ENCODE results near the gene GOT1. TPM values are rescaled to one million over a fixed set of nuclear protein-coding genes. Genes with fewer than 3 reads are reported as not detected.

The GOT1 gene
- total RNA-seq, 4 donors from 2014 or later = 45.8 to 65.1 (median 51.0) TPM

DNA sequence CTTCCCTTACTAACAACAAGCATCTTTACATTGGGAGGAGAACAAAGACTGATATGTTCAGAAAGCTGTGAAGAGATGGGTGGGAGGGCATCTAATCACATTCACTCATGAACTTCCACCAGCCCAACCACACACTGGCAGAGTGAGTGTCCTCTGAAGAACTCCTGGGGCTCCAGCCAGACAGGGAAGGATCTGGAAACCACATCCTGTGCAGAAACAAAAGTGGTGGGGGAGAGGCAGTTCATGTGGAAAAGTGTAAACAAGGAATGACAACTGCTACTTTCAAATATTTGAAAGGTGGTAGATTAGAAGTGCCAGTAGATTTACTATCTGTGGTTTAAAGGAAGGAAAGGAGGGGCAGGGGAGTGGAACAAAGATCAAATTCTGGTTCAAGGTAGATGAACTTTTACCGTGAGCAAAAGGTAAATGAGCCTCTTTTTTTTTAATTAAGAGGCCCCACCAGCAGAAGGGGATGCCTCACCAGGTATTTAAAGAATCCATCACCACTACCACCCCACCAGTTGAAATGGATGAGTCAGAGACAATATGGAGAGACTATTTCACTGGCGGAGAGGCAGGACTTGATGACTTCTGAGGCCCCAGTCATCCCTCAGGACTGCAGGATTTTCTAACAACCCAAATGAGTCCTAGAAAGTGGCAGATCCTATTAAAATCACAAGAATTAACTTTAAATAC, 34.5 kb downstream of the GOT1 start:
- Histone ChIP-seq H3K27ac (no peak overlapping the region), H3K36me3 (peaks cover 0 to 61% (median 5%) of the 10 kb centered on the region in 3 donors), H3K27me3 (no peaks in the 10 kb centered on the region), H3K4me1 (peaks cover 0 to 24% (median 3%) of the 10 kb centered on the region in 3 donors), H3K9me3 (no peaks in the 10 kb centered on the region), H3K4me3 (no peak overlapping the region)
- intact Hi-C loops (cut with DNase I) = loop anchor here (10.0 kb wide), 1 partner anchor 219 kb away; no protein-coding TSS in a partner anchor
- 68 to 71% methylated on average over 2 of the region's 2 CpGs for WGBS, 2 donors
- no peak for DNase-seq
- TF ChIP-seq POLR2A (IDR thresholded peaks at IDR 0.05) = no peak
- TF ChIP-seq, protein P1, sequence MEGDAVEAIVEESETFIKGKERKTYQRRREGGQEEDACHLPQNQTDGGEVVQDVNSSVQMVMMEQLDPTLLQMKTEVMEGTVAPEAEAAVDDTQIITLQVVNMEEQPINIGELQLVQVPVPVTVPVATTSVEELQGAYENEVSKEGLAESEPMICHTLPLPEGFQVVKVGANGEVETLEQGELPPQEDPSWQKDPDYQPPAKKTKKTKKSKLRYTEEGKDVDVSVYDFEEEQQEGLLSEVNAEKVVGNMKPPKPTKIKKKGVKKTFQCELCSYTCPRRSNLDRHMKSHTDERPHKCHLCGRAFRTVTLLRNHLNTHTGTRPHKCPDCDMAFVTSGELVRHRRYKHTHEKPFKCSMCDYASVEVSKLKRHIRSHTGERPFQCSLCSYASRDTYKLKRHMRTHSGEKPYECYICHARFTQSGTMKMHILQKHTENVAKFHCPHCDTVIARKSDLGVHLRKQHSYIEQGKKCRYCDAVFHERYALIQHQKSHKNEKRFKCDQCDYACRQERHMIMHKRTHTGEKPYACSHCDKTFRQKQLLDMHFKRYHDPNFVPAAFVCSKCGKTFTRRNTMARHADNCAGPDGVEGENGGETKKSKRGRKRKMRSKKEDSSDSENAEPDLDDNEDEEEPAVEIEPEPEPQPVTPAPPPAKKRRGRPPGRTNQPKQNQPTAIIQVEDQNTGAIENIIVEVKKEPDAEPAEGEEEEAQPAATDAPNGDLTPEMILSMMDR (IDR thresholded peaks at IDR 0.05) = no peak

DNA sequence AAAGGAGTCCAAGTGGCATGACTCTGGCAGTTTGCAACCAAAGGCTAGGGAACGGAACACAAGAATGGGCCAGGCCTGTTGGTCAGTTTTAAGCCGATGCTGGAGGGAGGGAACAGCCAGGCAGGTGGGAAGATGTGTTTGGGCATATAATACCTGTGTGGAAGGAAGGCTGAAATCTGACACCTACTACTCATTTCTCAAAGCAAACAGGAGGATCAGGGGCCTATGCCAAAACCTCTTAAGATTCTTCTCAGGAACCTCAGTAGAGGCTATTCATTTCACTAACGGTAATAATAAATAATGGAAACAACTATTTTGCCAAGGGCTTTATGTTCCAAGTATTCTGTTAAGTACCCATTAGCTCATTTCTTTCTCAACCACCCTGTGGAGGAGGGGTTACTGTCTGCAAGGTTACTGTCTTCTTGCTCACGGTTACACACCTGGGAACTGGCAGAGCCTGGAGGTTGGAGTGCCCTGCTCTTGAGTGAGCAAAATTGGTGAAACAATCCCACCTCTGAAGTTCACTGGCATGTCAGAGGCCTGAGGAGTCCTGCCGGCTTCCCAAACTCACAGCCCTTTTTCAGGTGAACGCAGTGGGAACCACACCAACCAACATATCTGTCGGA, 35.5 kb downstream of the GOT1 start:
- TF ChIP-seq POLR2A (IDR thresholded peaks at IDR 0.05) = no peak
- TF ChIP-seq, protein P1 (IDR thresholded peaks at IDR 0.05) = no peak
- Histone ChIP-seq H3K4me3 (no peak overlapping the region), H3K27me3 (no peaks in the 10 kb centered on the region), H3K9me3 (no peaks in the 10 kb centered on the region), H3K27ac (no peak overlapping the region), H3K4me1 (peaks cover 0 to 24% (median 3%) of the 10 kb centered on the region in 3 donors), H3K36me3 (peaks cover 0 to 51% (median 4%) of the 10 kb centered on the region in 3 donors)
- no peak for DNase-seq
- intact Hi-C loops (cut with DNase I) = loop anchor here (10.0 kb wide), 1 partner anchor 220 kb away; no protein-coding TSS in a partner anchor
- WGBS, 2 donors = 62 to 66% methylated on average over 7 of the region's 7 CpGs

DNA sequence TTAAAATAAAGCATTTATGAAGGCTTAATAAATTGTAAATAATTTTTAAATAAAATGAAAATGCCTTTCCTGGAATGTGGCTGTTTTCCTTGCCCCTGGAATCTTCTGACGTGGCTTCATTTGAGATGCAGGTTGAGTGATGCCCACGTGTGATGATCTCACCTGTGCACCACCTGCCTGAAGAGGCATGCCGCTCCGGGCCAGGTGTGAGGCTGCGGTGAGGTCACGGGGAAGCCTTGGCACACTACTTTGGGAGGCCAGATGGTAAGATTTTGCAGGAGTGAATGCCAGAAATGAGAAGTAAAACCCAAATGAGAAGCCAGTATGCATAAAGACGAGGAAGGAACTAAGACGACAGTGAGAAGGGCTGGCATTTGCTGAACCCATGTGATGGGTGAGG, 36.2 kb downstream of the GOT1 start:
- intact Hi-C loops (cut with DNase I) = loop anchor here (10.0 kb wide), 1 partner anchor 221 kb away; no protein-coding TSS in a partner anchor
- H3K4me3 ChIP-seq = no peak overlapping the region
- H3K36me3 ChIP-seq = peaks cover 0 to 45% (median 0%) of the 10 kb centered on the region in 3 donors
- H3K27me3 ChIP-seq = no peaks in the 10 kb centered on the region
- H3K4me1 ChIP-seq = peaks cover 0 to 24% (median 3%) of the 10 kb centered on the region in 3 donors
- 31 to 47% methylated on average over 8 of the region's 8 CpGs for WGBS, 2 donors
- TF ChIP-seq, protein P1 (IDR thresholded peaks at IDR 0.05) = no peak
- no peak for TF ChIP-seq POLR2A (IDR thresholded peaks at IDR 0.05)
- H3K9me3 ChIP-seq = no peaks in the 10 kb centered on the region
- DNase-seq = no peak
- no peak overlapping the region for H3K27ac ChIP-seq

DNA sequence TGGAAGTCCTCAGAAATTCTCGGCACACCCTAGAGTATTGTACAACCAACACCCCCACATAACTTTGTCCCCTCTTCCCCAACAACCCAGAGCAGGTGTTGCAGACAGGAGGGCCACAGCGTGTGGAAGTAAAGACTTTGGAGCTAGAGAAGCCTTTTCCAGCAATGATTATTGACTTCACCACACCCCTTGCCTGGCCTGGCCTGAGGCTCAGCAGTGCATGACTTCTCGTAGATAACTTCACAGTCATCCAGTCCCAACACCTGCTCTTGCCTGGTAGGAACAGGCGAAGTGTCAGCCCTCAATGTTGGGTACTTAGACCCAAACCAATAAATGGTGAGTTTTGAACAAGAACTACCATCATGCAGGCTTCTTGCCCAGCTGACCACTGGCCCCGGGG, 36.7 kb downstream of the GOT1 start:
- DNase-seq = no peak
- peaks cover 0 to 24% (median 3%) of the 10 kb centered on the region in 3 donors for H3K4me1 ChIP-seq
- intact Hi-C loops (cut with DNase I) = loop anchor here (10.0 kb wide), 1 partner anchor 221 kb away; no protein-coding TSS in a partner anchor
- 87 to 92% methylated on average over 3 to 4 of the region's 5 CpGs for WGBS, 2 donors
- no peak for TF ChIP-seq POLR2A (IDR thresholded peaks at IDR 0.05)
- TF ChIP-seq, protein P1 (IDR thresholded peaks at IDR 0.05) = no peak
- H3K27ac ChIP-seq = no peak overlapping the region
- no peaks in the 10 kb centered on the region for H3K27me3 ChIP-seq
- no peak overlapping the region for H3K4me3 ChIP-seq
- no peaks in the 10 kb centered on the region for H3K9me3 ChIP-seq
- peaks cover 0 to 39% (median 0%) of the 10 kb centered on the region in 3 donors for H3K36me3 ChIP-seq

DNA sequence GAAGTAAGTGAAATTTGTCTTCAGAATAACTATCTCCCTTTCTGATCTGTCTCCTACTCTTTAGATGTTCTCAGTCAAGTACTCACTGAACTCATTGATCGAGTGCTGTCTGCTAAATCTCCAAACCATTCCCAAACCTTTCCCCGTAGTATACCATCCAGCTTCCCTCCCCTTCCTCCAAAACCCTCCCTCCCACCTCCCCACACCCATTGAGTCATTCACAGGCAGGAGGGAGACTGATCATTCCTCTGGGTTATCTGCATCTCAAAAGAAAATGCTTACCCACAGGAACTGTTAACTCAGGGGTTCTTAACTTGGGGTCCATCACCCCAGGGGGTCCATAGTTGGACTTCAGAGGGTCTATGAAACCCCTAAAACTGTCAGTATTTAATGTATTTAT, 37.4 kb downstream of the GOT1 start:
- Histone ChIP-seq H3K27me3 (no peaks in the 10 kb centered on the region), H3K4me3 (no peak overlapping the region), H3K36me3 (peaks cover 0 to 33% (median 0%) of the 10 kb centered on the region in 3 donors), H3K4me1 (peaks cover 0 to 24% (median 3%) of the 10 kb centered on the region in 3 donors), H3K9me3 (no peaks in the 10 kb centered on the region), H3K27ac (no peak overlapping the region)
- intact Hi-C loops (cut with DNase I) = loop anchor here (10.0 kb wide), 1 partner anchor 222 kb away; no protein-coding TSS in a partner anchor
- no peak for DNase-seq
- TF ChIP-seq, protein P1 (IDR thresholded peaks at IDR 0.05) = no peak
- TF ChIP-seq POLR2A (IDR thresholded peaks at IDR 0.05) = no peak
- WGBS, 2 donors = 60 to 67% methylated on average over 2 of the region's 2 CpGs

Measured in esophagus squamous epithelium (tissue), 5 donors.